C4-2B (cell line): ENCODE results near the gene NTRK3.

Experiments
- ZFX ChIP-seq: fragments of 450-650 bp; IDR thresholded peaks from 2 replicates; pipeline ENCODE4 v1.6.1; 2017
- TF ChIP-seq, protein P1 (sequence below): fragments of 450-650 bp; conservative IDR thresholded peaks from 2 replicates; pipeline ENCODE4 v1.5.1; 2017; ENCODE audit warnings: mild to moderate bottlenecking

DNA sequence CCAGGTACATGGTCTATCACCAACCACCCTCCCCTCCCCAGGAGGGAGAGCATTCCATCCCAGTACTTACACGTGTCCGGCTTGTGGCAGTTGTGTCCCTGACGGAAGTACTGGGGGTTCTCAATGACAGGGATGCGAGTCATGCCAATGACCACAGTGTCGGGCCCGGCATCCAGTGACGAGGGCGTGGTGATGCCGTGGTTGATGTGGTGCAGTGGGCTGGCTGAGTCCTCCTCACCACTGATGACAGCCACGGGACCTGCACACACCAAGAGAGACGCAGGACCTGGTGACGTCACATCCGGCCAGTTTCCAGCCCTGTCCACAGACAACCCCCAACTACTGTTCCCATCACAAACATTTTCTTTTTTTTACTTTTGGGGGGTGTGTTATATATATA, 223.8 kb downstream of the NTRK3 start:
- TF ChIP-seq, protein P1, sequence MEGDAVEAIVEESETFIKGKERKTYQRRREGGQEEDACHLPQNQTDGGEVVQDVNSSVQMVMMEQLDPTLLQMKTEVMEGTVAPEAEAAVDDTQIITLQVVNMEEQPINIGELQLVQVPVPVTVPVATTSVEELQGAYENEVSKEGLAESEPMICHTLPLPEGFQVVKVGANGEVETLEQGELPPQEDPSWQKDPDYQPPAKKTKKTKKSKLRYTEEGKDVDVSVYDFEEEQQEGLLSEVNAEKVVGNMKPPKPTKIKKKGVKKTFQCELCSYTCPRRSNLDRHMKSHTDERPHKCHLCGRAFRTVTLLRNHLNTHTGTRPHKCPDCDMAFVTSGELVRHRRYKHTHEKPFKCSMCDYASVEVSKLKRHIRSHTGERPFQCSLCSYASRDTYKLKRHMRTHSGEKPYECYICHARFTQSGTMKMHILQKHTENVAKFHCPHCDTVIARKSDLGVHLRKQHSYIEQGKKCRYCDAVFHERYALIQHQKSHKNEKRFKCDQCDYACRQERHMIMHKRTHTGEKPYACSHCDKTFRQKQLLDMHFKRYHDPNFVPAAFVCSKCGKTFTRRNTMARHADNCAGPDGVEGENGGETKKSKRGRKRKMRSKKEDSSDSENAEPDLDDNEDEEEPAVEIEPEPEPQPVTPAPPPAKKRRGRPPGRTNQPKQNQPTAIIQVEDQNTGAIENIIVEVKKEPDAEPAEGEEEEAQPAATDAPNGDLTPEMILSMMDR = no peak
- TF ChIP-seq ZFX = no peak
